Astrocyte of the cerebellum (primary cell): ENCODE data around the gene ZNF512B.
A peak's percentile ranks its signal among the peaks of the same experiment; 100 is the strongest.

Experiments used
- DNase-seq: peaks from one replicate; pipeline ENCODE4 v3.0.0-alpha.2; 2011; ENCODE audit warnings: low read depth
- H3K4me3 ChIP-seq: 2 replicates; pipeline ENCODE4 v1.5.1; 2011; ENCODE audit warnings: mild to moderate bottlenecking, low read depth, low read length, moderate library complexity
- in situ Hi-C: cut with HindIII; loops from 2 replicates; pipeline ENCODE4 v1.10.0; 2017; ENCODE audit warnings: low sequenced_read_pairs
- TF ChIP-seq, protein P1 (sequence below): IDR thresholded peaks from 2 replicates; pipeline ENCODE4 v1.5.1; 2012; ENCODE audit warnings: low read length, low read depth, moderate library complexity, mild to moderate bottlenecking; ENCODE audit errors: missing control alignments

The ZNF512B gene

DNA sequence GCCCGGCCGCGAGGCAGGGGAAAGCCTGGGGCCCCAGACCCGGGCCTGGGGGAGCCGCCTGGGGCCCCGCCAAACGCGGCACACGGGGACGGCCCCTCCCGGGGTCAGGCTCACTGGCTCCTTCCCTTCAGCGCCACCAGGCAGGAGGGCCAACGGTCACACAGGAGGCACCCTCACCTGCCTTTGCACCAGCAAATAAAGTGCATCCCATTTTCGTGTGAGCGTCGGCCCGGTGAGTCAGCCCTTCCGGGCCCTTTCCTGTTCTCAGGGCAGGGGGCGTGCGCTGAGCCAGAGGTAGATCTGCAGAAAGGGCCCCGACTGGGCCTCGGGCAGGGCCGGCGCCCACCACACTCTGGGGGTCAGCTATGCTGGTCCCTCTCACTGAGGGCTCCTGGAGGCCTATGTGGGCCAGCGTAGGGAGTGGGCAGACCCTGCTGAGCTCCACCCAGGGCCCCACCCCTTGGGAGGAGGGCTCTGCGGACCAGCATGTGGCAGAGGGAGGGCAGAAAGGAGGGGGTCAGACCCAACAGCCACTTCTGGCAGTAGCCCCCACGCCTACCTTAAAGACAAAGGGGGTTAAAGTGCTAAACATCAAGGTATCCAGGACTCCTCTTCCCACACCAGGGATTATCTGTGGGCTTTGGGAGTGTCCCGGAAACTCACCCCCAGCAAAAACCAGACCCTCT, 12.6 kb downstream of the ZNF512B start:
- TF ChIP-seq, protein P1, sequence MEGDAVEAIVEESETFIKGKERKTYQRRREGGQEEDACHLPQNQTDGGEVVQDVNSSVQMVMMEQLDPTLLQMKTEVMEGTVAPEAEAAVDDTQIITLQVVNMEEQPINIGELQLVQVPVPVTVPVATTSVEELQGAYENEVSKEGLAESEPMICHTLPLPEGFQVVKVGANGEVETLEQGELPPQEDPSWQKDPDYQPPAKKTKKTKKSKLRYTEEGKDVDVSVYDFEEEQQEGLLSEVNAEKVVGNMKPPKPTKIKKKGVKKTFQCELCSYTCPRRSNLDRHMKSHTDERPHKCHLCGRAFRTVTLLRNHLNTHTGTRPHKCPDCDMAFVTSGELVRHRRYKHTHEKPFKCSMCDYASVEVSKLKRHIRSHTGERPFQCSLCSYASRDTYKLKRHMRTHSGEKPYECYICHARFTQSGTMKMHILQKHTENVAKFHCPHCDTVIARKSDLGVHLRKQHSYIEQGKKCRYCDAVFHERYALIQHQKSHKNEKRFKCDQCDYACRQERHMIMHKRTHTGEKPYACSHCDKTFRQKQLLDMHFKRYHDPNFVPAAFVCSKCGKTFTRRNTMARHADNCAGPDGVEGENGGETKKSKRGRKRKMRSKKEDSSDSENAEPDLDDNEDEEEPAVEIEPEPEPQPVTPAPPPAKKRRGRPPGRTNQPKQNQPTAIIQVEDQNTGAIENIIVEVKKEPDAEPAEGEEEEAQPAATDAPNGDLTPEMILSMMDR = peak; percentile 17
- H3K4me3 ChIP-seq = peak overlapping the region; percentile 41
- no peak for DNase-seq
- in situ Hi-C loops = no loop called here

DNA sequence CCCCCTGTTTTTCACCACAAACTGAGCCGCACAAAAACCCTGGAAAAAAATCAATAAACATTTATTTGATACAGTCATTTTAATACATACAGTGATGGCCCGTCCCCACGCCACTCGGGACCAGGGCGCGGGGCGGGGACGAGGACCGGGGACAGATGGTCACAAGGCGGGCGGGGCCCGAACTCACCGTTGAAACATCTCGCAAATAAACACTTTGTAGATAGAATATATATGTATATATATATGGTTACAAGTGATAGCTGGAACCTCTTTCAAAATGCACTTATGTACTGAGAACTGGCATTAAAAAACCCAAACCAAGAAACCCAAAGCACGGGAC, 13.1 kb downstream of the ZNF512B start:
- peak overlapping the region; percentile 41 for H3K4me3 ChIP-seq
- in situ Hi-C loops = no loop called here
- TF ChIP-seq, protein P1 = no peak
- no peak for DNase-seq

DNA sequence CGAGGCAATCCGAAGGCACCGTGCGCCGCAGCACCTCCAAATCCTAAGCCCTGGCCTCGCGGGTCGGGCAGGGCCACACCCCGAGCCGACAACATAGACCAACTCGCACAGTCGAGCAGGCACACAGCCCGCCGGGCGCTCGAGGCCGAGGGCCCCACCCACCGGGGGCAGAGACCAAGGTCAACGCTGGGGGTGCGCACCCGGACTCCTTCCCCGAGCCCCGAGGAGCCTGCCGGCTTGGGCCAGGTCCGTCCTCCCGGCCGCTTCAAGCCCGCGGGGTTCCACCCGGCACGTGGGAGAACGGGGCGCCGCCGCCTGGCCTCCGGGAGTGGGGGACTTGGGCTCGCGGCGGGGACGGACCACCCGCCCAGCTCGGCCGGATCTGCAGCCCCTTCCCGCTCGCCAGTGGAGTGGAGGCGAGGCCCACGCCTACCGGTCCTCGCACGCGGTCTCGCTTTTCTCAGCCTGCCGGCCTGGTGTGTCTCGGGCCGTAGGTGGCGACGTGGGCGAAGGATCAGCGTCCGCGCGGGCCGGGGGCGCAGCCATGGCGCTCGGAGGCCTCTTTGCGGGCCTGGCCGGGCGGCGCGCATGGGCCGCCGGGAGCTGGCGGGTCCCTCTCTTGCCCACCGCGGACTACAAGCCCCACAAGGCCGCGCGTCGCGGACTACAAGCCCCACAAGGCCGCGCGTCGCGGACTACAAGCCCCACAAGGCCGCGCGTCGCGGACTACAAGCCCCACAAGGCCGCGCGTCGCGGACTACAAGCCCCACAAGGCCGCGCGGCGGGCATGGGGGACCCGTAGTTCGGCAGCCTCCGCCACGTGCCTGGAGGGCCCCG, 13.7 kb downstream of the ZNF512B start, which contains the start of gene UCKL1:
Gene UCKL1, minus strand, starts transcription at position 590 of the 837 bp plus-strand sequence. Its CDS starts 44 bp downstream, at position 546.
- peak within 1 kb of the TSS; percentile 94 for H3K4me3 ChIP-seq
- TF ChIP-seq, protein P1 = no peak
- in situ Hi-C loops = no loop called here
- peak; percentile 80 for DNase-seq

DNA sequence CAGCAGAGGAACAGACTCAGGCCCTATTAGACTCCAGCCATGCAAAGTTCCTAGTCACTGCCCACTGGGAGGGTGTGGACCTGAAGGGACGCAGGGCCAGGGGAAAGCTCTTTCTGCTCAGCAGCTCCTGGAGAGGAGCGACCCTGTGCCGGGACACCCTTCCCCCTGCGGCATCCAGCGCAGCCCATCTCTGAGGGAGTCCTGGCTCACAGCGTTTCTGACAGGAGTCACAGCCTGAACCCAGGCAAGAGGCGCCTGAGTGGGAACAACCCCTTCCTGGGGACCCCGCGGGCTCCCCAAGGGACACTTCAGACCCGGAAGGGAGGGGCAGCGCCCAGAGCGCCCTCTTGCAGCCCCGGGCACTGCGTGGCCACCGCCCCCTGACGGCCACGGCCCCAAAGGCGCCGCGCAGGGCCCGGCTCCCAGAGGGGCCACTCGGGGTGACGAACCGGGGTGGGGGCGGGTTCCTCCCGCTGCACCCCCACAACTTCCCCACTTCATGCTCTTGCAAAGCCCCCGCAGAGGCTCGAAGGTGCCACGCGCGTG, 14.4 kb downstream of the ZNF512B start:
- no peak for DNase-seq
- H3K4me3 ChIP-seq = peak overlapping the region; percentile 94
- TF ChIP-seq, protein P1 = peak; percentile 45
- in situ Hi-C loops = no loop called here

DNA sequence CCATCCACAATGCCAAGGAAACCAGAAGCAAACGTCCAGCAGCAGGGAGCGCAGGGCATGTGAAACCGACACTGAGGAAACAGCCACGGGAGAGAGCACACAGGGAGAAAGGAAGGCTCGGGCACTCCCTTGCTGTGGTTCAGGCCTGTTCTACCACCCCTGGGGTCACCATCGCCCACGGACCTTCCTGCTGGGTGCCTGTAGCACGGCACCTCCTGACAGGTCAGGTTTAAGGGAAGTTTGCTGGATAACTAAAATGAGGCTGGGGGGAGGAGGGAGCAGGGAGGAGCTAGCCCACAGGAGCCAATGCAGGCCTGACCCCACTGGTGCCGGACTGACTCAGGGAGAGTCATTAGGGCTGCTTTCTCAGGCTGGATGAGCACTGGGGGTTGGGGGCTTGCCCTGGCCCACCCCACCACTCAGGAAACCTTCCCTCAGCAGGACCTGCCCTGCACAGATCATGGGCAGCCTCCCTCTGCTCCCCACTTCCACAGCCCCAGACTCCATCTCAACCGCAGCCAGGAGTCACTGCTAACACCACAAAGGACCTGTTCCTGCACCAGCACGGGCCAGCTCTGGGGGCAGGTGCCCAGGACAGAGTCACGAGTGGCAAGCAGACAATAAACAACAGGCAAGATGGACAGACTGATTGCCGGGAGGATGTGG, 15.8 kb downstream of the ZNF512B start:
- in situ Hi-C loops = no loop called here
- no peak for DNase-seq
- H3K4me3 ChIP-seq = no peak overlapping the region
- TF ChIP-seq, protein P1 = no peak

DNA sequence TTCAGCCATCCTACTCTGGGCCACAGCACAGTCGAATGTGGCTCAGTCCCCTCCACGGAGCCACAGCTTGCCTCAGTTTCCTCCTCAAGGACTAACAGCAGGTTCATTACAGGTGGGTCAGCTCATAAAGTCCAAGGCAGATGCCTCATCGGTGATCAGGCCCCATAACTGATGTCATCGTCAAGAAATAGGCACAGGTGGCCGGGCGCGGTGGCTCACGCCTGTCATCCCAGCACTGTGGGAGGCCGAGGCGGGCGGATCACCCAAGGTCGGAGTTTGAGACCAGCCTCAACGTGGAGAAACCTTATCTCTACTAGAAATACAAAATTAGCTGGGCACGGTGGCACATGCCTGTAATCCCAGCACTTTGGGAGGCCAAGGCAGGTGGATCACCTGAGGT, 17.0 kb downstream of the ZNF512B start:
- in situ Hi-C loops = no loop called here

More for the DNA sequence above, 17.0 kb downstream of the ZNF512B start:
- no peak overlapping the region for H3K4me3 ChIP-seq
- TF ChIP-seq, protein P1 = no peak
- DNase-seq = no peak
